BE2C (cell line): ENCODE data around the gene ZNF577. TPM values are rescaled to one million over a fixed set of nuclear protein-coding genes. Genes with fewer than 3 reads are reported as not detected.

Experiments
- DNase-seq: peaks from one replicate; pipeline ENCODE4 v3.0.0-alpha.2; 2020
- H3K27me3 ChIP-seq: fragments of 250-450 bp; sonication (Bioruptor Pico); 2 replicates; pipeline ENCODE4 v1.5.1; 2020; ENCODE audit warnings: mild to moderate bottlenecking
- H3K36me3 ChIP-seq: fragments of 250-450 bp; sonication (Bioruptor Pico); 2 replicates; pipeline ENCODE4 v1.5.1; 2020; ENCODE audit warnings: mild to moderate bottlenecking
- H3K4me1 ChIP-seq: fragments of 250-450 bp; sonication (Bioruptor Pico); 2 replicates; pipeline ENCODE4 v1.5.1; 2020
- H3K4me3 ChIP-seq: 2 replicates; pipeline ENCODE4 v1.5.1; 2011; ENCODE audit warnings: low read depth, low read length
- H3K9me3 ChIP-seq: fragments of 250-450 bp; sonication (Bioruptor Pico); 2 replicates; pipeline ENCODE4 v1.5.1; 2020
- polyA plus RNA-seq: library from polyadenylated mRNA; unstranded; fragments of >200 nt; gene quantifications from one replicate; pipeline ENCODE4 v1.2.1, GENCODE V29; 2012; ENCODE audit warnings: low read depth, missing spikeins; ENCODE audit not compliant: insufficient read length, insufficient read depth
- TF ChIP-seq, protein P1 (sequence below): IDR thresholded peaks from 2 replicates; pipeline ENCODE4 v1.5.1; 2012; ENCODE audit warnings: mild to moderate bottlenecking, low read depth, low read length

The ZNF577 gene
- 14.1 TPM for polyA plus RNA-seq

DNA sequence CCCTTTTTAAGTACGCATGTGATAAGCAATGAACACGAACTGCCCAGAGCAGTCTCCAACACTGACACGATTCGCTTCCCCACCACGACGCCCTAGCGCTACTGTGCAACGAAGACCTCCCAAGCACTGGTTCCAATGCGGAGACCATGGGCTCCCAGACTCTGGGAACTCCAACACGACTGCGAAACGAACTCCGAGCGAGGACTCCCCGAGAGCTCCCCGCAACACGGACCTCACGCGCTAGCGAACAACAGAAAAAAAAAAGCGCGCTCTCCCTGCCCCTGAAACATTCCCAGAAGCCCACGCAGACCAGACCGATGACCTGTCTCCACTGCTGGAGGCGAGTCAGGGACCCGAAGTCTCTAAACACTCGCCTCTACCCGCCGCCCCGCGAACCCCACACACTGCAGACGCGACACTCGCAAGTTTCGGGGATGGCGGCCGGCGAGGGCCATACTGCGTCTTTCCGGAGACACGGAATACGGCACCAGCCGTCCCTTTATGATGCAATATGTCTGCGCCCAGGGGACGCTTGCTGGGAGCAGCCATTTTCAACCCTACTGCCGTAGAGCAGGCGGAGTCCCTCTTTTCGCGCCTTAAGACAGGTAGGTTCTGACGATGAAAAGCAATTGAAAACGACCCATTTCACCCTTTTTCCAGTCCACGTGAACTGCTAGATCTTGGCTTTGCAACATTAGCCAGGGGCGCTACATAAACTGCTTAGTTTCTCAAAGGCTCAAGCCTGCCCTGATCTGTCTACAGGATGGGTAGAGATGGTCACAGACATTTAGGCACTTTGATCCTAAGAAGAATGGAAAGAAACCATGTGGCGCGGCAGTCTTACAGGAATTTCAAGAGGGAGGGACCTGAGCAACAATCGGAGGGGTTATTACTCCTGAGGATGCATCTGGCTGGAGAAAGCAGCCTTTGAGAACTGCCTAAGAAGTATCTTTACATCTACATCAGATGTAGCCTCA lies at the start of gene ZNF577:
Gene ZNF577, minus strand, starts transcription at position 430 of the 977 bp plus-strand sequence. CDS start 7,569 bp downstream, outside the sequence.
- Histone ChIP-seq H3K27me3 (no peaks in the 10 kb centered on the region), H3K4me3 (peak within 1 kb of the TSS; percentile 81), H3K36me3 (peaks cover 33% of the 10 kb centered on the region), H3K9me3 (peaks cover 6% of the 10 kb centered on the region), H3K4me1 (no peaks in the 10 kb centered on the region)
- peak; percentile 92 for DNase-seq
- TF ChIP-seq, protein P1, sequence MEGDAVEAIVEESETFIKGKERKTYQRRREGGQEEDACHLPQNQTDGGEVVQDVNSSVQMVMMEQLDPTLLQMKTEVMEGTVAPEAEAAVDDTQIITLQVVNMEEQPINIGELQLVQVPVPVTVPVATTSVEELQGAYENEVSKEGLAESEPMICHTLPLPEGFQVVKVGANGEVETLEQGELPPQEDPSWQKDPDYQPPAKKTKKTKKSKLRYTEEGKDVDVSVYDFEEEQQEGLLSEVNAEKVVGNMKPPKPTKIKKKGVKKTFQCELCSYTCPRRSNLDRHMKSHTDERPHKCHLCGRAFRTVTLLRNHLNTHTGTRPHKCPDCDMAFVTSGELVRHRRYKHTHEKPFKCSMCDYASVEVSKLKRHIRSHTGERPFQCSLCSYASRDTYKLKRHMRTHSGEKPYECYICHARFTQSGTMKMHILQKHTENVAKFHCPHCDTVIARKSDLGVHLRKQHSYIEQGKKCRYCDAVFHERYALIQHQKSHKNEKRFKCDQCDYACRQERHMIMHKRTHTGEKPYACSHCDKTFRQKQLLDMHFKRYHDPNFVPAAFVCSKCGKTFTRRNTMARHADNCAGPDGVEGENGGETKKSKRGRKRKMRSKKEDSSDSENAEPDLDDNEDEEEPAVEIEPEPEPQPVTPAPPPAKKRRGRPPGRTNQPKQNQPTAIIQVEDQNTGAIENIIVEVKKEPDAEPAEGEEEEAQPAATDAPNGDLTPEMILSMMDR = no peak

DNA sequence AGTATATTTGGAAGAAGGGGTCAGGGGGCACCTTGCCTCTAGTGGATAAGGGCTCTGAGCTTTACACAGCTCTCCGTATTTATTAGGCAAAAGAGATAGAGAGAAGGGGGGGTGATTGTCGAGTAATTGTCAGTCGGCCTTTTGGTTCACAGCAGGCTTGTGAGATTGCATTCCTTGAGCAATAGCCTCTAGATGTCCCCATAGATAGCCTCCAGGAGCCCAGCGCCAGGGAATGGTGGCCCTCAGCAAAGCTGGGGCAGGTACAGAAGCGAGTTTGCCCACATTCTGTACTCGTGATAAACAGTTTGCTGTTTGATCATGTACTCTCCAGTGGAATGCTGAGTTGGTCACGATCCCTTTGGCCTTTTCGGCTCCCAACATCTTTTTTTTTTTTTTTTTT lies 44.2 kb upstream of the ZNF577 start:
- Histone ChIP-seq H3K9me3 (no peaks in the 10 kb centered on the region), H3K4me1 (0 out of 2 replicates have a peak, but pooled peaks cover 3% of the 10 kb centered on the region), H3K36me3 (peaks cover 4% of the 10 kb centered on the region), H3K27me3 (no peaks in the 10 kb centered on the region), H3K4me3 (no peak overlapping the region)
- no peak for DNase-seq
- TF ChIP-seq, protein P1 = no peak

DNA sequence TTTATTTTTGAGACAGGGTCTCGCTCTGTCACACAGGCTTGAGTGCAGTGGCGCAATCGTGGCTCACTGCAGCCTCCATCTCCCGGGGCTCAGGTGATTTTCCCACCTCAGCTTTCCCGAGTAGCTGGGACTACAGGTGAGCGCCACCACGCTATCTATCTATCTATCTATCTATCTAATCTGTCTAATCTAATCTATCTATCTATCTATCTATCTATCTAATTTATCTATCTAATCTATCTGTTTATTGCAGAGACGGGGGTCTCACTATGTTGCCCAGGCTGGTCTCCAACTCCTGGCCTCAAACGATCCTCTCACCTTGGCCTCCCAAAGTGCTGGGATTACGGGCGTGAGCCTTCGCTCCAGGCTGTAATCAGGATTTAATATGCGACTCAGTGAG lies 40.1 kb upstream of the ZNF577 start:
- H3K36me3 ChIP-seq = peaks cover 4% of the 10 kb centered on the region
- peak overlapping the region; percentile 71 for H3K4me3 ChIP-seq
- no peaks in the 10 kb centered on the region for H3K27me3 ChIP-seq
- DNase-seq = no peak
- 0 out of 2 replicates have a peak, but pooled peaks cover 3% of the 10 kb centered on the region for H3K4me1 ChIP-seq
- no peaks in the 10 kb centered on the region; the same call in 1 of the 2 replicates for H3K9me3 ChIP-seq
- TF ChIP-seq, protein P1 = no peak

DNA sequence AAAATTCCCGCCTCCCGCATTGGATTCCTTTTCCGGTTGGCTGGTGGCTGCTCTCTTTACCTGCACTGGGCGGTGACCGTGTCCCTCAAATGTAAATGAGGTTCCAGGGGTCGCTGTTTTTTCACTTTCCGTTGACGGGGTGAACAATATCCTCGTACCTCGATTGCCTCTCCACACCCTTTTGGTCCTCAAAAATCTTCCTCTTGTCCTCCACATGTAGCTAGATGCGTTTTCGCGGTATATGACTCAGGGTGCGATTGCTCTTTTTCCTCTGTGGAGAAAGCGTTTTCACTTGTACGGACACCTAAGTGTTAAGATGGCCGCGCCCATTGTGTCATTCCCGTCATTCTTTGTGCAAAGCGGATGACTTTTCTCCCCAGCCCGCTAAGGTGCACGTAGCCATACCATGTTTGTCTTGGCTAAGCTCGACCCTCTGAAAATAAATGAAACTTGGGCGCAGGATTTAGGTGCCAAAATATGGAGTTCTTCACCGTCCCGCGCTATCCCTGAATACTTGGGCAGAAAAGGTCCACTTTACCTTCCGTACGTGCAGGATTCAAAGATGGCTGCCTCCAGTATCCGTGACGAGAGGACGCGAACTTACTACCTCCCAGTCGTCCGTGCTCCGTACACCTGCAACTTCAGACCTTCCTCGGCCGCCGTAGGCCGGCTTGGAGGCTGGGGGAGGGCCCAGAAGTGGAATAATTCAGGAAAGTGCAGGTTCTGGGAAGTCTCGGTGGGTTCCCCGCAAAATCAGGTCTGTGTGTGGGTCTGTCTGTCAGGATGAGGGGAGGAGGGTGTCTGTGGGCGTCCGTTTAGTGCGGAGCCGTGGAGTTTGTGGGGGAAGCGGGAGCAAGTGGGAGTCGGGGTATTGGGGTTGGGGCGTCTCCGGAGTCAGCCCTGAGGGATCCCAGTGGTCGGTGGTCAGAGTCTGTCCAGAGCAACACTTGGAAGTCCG lies 39.3 kb upstream of the ZNF577 start, which contains the start of gene ZNF613:
Gene ZNF613, plus strand, starts transcription at position 689 of the 958 bp plus-strand sequence. CDS start 8,749 bp downstream, outside the sequence.
- Histone ChIP-seq H3K36me3 (peaks cover 4% of the 10 kb centered on the region; the same call in 1 of the 2 replicates), H3K27me3 (no peaks in the 10 kb centered on the region), H3K4me1 (0 out of 2 replicates have a peak, but pooled peaks cover 3% of the 10 kb centered on the region), H3K9me3 (peaks cover 4% of the 10 kb centered on the region; the same call in 1 of the 2 replicates), H3K4me3 (peak within 1 kb of the TSS; percentile 71)
- TF ChIP-seq, protein P1 = peak; percentile 48
- DNase-seq = peak; percentile 76

DNA sequence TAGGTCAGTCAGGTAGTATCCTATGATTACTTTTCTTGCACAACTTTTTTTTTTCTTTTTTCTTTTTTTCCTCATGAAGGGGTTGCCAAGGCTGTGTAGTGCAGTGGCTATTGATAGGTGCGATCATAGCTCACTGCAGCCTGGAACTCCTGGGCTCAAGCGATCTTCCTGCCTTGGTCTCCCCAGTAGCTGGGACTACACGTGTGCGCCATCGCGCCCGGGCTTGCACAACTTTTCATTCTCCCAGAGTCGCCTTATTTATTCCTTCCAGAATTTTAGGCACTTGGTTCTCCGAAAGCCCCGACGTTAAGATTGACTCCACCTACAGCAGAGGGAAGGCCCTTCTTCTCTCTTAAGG lies 38.7 kb upstream of the ZNF577 start:
- TF ChIP-seq, protein P1 = no peak
- peaks cover 4% of the 10 kb centered on the region; the same call in 1 of the 2 replicates for H3K9me3 ChIP-seq
- peak overlapping the region; percentile 71 for H3K4me3 ChIP-seq
- DNase-seq = no peak
- no peaks in the 10 kb centered on the region for H3K27me3 ChIP-seq
- peaks cover 4% of the 10 kb centered on the region; the same call in 1 of the 2 replicates for H3K36me3 ChIP-seq
- 0 out of 2 replicates have a peak, but pooled peaks cover 3% of the 10 kb centered on the region for H3K4me1 ChIP-seq
